Neural crest cell (in vitro differentiated cells): ENCODE measurements around the gene FN3KRP. TPM values are rescaled to one million over a fixed set of nuclear protein-coding genes. Genes with fewer than 3 reads are reported as not detected.
A peak's percentile ranks its signal among the peaks of the same experiment; 100 is the strongest.

Experiments
- DNase-seq: peaks from one replicate; pipeline ENCODE4 v3.0.0; 2021; ENCODE audit warnings: low read depth, mixed read lengths, low spot score
- H3K27ac Mint-ChIP-seq: one replicate; pipeline ENCODE4 v1.8.0; 2021; ENCODE audit warnings: mild to moderate bottlenecking, mixed read lengths; ENCODE audit not compliant: unreplicated experiment
- H3K27me3 Mint-ChIP-seq: 2 replicates; pipeline ENCODE4 v1.8.0; 2021; ENCODE audit warnings: low read depth, mild to moderate bottlenecking, mixed read lengths
- H3K36me3 Mint-ChIP-seq: 2 replicates; pipeline ENCODE4 v1.8.0; 2021; ENCODE audit warnings: low read depth, mild to moderate bottlenecking, mixed read lengths
- H3K4me1 Mint-ChIP-seq: 2 replicates; pipeline ENCODE4 v1.8.0; 2021; ENCODE audit warnings: mixed read lengths
- H3K4me3 Mint-ChIP-seq: one replicate; pipeline ENCODE4 v1.8.0; 2021; ENCODE audit warnings: mild to moderate bottlenecking, mixed read lengths
- H3K9me3 Mint-ChIP-seq: 2 replicates; pipeline ENCODE4 v1.8.0; 2021; ENCODE audit warnings: mixed read lengths
- CTCF ChIP-seq: fragments of 200-600 bp; sonication (generic); conservative IDR thresholded peaks from 2 replicates; pipeline ENCODE4 v1.5.0; 2021; ENCODE audit warnings: antibody characterized with exemption, mild to moderate bottlenecking
- long read RNA-seq: library from polyadenylated mRNA; unstranded; transcript quantifications from one replicate; pipeline ENCODE4 v2.0.0, GENCODE V29; 2020
- total RNA-seq: library from RNA; stranded (reverse); gene quantifications from 2 replicates; pipeline ENCODE4 v1.2.1, GENCODE V29; 2021

The FN3KRP gene
- total RNA-seq = 44.1 and 44.4 TPM in 2 replicates
- long read RNA-seq, transcript FN3KRP-201 (6 exons, 1,849 nt) = major isoform, 52 of 60 reads
- long read RNA-seq, partial matches to known transcripts = 2 of 60 reads
- long read RNA-seq, other reads (novel, unspliced or antisense) = 4 of 60 reads

- no peaks in the 10 kb centered on the region for H3K9me3 Mint-ChIP-seq
- H3K36me3 Mint-ChIP-seq = peaks cover 5% of the 10 kb centered on the region
These were observed at the start of gene FN3KRP for GRCh38 chr17:82716203-82717010. Gene FN3KRP (plus strand): TSS chr17:82716706. CDS start chr17:82716756, 50 bp downstream.

DNA sequence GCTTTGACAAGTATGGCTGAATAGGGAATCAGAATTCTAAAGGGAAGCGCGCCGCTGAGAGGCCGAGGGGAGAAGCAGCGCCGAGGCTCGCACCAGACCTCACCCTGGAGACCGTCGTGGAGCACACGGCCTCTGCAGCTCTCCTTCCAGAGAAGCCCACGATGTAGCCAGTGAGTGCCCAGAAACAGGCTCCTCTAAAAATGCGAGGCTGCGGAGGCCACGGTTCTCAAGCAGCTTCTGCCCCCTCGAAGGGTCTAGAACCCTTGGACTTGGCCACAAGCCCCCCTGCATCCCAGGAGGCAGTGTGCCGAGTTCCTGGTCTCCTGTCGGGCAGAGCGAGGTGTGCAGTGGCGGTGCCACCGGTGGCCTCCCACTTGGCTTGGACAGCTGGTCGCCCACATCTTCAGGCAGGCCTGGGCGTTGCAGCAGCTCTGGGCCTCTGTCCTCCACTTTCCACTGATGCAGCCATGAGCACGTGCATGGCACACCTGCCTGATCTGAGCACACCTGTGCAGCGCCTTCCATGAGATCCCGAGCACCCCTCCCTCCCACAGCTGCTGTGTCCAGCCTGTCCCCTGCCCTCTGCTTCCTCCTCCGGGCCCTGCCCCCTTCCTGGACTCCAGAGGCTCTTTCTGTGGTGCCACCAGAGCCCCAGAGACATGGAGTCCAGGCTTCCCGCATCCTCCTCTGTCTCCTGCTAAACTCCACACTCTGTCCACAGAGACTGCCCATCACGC lies 49.4 kb upstream of the FN3KRP start:
- no peak overlapping the region for H3K27ac Mint-ChIP-seq
- peaks cover 13% of the 10 kb centered on the region for H3K4me1 Mint-ChIP-seq
- H3K36me3 Mint-ChIP-seq = no peaks in the 10 kb centered on the region
- TF ChIP-seq CTCF = no peak
- H3K4me3 Mint-ChIP-seq = no peak overlapping the region
- no peaks in the 10 kb centered on the region for H3K9me3 Mint-ChIP-seq
- no peak for DNase-seq
- H3K27me3 Mint-ChIP-seq = no peaks in the 10 kb centered on the region

More at GRCh38 chr17:82716203-82717010, at the start of gene FN3KRP:
- H3K27ac Mint-ChIP-seq = peak within 1 kb of the TSS; percentile 98
- peak; percentile 77 for DNase-seq
- H3K27me3 Mint-ChIP-seq = peaks cover 2% of the 10 kb centered on the region
- no peak for TF ChIP-seq CTCF
- H3K4me3 Mint-ChIP-seq = peak within 1 kb of the TSS; percentile 96
- H3K4me1 Mint-ChIP-seq = peaks cover 16% of the 10 kb centered on the region

GRCh38 chr17:82667668-82668000 lies 48.9 kb upstream of the FN3KRP start:
- no peaks in the 10 kb centered on the region for H3K27me3 Mint-ChIP-seq
- H3K4me3 Mint-ChIP-seq = no peak overlapping the region

DNA sequence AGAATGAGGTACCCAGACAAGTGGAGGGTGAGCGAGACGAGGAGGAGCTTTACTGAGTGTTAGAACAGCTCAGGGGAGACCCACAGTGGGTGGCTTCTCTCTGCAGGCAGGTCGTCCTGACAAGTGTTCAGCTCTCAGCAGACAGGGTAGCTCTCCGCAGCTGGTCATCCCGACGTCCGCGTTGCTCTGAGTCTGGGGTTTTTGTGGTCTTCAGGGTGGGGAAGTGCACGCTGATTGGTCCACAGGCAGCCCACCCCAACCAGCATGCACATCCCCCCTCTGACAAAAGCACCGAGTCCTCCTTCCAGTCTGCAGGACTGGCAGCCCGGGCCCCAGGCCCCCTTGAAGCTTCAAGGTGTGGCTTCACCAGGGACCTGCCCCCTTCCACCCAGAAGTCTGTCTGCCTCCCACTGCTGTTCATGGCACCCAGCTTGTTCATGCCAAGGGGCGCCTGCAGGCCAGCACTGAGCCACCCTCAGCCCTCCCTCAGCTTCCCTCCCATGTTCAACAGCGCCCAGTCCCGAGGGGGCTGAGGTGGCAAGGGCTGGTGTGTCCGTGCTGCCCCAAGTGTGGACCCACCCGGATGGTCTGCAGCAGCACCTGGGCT lies 48.4 kb upstream of the FN3KRP start:
- no peak for DNase-seq
- no peaks in the 10 kb centered on the region for H3K27me3 Mint-ChIP-seq
- peaks cover 13% of the 10 kb centered on the region for H3K4me1 Mint-ChIP-seq
- H3K36me3 Mint-ChIP-seq = no peaks in the 10 kb centered on the region
- no peak for TF ChIP-seq CTCF
- H3K27ac Mint-ChIP-seq = no peak overlapping the region
- no peaks in the 10 kb centered on the region for H3K9me3 Mint-ChIP-seq
- no peak overlapping the region for H3K4me3 Mint-ChIP-seq

More at GRCh38 chr17:82667668-82668000, 48.9 kb upstream of the FN3KRP start:
- Mint-ChIP-seq H3K4me1 (peaks cover 13% of the 10 kb centered on the region), H3K27ac (no peak overlapping the region), H3K9me3 (no peaks in the 10 kb centered on the region), H3K36me3 (no peaks in the 10 kb centered on the region)
- DNase-seq = no peak
- no peak for TF ChIP-seq CTCF

DNA sequence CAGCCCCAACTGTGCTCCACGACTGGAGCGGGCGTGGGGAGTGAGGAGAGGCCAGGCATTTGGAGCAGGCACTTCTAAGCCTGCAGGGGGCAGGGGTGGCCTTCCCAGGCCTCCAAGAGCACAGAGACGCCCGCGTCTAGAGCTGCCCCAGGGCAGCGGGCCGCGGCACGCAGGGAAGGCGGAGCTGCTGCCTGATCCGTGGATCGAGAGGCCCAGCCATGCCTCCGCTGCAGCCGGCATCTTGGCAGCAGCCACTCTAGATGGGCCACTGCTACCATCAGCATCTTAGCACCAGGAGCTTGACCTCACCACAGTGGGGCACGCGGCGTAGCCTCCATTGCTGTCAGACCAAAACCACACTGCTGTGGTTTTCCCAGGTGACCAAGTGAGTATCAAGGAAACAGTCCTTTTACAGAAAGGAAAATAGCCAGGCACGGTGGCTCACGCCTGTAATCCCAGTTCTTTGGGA lies 47.8 kb upstream of the FN3KRP start:
- H3K27ac Mint-ChIP-seq = no peak overlapping the region
- no peak overlapping the region for H3K4me3 Mint-ChIP-seq
- peaks cover 13% of the 10 kb centered on the region for H3K4me1 Mint-ChIP-seq
- TF ChIP-seq CTCF = peak; percentile 71
- DNase-seq = peak; percentile 57
- H3K9me3 Mint-ChIP-seq = no peaks in the 10 kb centered on the region
- H3K27me3 Mint-ChIP-seq = no peaks in the 10 kb centered on the region
- H3K36me3 Mint-ChIP-seq = no peaks in the 10 kb centered on the region
